ENCODE results near the gene MAPK10. TPM values are rescaled to one million over a fixed set of nuclear protein-coding genes. Genes with fewer than 3 reads are reported as not detected.

The MAPK10 gene
- polyA plus RNA-seq, 1 donor (not counting 4 experiments of a cell fraction or from before 2014, with no cell fraction given), result 8.2 TPM

DNA sequence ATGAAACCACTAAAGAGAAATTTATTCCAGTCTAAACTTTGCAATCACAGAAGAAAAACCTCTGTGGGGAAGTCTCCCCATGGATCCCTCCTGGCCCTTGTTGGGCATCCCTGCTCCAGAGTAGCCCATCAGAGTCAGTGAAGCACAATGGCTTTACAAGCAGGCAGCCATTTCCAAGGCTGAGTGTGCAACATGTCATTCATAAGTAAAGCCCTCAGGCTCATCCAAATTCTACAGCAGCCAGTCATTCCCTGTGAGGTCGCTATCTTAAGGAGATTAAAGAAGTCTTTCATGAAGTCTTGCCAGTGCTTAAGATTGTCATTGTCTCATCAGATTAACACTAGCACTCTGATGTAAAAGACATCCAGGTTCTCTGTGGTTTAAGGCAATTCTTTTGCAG lies 17.0 kb upstream of the MAPK10 start:
- DNase-seq (ENCODE audit: low read depth, low spot score), result no peak

DNA sequence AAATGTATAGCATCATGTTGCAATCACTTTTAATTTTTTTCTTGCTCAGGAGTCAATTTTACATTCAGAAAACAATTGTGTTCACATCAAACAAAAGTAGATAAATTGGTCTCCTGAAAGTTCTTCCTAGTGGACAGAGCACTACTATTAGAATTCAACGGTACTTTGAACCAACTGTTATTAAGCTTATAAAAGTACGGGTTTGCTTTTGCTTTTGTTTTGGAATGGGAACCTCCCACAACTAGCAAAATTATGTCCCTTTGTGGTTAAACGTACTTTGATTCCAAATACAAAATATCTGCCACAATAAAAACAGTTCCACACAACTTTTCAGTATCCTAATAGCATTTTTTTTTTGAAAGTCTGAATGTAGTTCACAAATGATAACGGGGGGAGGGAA lies 8.6 kb upstream of the MAPK10 start:
- H2AFZ ChIP-seq (ENCODE audit: control insufficient read depth, low read length), result no peak overlapping the region
- FAIRE-seq, result no peak
- TF ChIP-seq, protein P1, sequence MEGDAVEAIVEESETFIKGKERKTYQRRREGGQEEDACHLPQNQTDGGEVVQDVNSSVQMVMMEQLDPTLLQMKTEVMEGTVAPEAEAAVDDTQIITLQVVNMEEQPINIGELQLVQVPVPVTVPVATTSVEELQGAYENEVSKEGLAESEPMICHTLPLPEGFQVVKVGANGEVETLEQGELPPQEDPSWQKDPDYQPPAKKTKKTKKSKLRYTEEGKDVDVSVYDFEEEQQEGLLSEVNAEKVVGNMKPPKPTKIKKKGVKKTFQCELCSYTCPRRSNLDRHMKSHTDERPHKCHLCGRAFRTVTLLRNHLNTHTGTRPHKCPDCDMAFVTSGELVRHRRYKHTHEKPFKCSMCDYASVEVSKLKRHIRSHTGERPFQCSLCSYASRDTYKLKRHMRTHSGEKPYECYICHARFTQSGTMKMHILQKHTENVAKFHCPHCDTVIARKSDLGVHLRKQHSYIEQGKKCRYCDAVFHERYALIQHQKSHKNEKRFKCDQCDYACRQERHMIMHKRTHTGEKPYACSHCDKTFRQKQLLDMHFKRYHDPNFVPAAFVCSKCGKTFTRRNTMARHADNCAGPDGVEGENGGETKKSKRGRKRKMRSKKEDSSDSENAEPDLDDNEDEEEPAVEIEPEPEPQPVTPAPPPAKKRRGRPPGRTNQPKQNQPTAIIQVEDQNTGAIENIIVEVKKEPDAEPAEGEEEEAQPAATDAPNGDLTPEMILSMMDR (optimal IDR thresholded peaks at IDR 0.05 in 1 of 3, IDR thresholded peaks at IDR 0.05 in 1 of 3, conservative IDR thresholded peaks at IDR 0.05 in 1 of 3; ENCODE audit: extremely low read depth in 1 of 3, insufficient read depth in 2 of 3, low read length in 3 of 3), result no peak

More for the DNA sequence above, 17.0 kb upstream of the MAPK10 start:
- Histone ChIP-seq H3K36me3 (ENCODE audit: control insufficient read depth in 2 of 2, extremely low read depth in 1 of 2, insufficient read depth in 2 of 2, low read length in 2 of 2) (no peaks in the 10 kb centered on the region), H3K4me3 (ENCODE audit: control insufficient read depth in 2 of 3, extremely low read depth in 1 of 3, insufficient read depth in 2 of 3, low read depth in 1 of 3, low read length in 3 of 3) (no peak overlapping the region), H3K9me1 (ENCODE audit: control insufficient read depth, extremely low read depth, insufficient read depth, low read length) (no peaks in the 10 kb centered on the region), H3K79me2 (ENCODE audit: control insufficient read depth, insufficient read depth, low read length) (no peaks in the 10 kb centered on the region), H3K27me3 (ENCODE audit: control insufficient read depth, extremely low read depth, insufficient read depth, low read length) (no peaks in the 10 kb centered on the region), H3K9me3 (ENCODE audit: control insufficient read depth, low read depth, low read length) (no peaks in the 10 kb centered on the region), H3K27ac (ENCODE audit: control insufficient read depth, insufficient read depth, low read length) (no peak overlapping the region), H4K20me1 (ENCODE audit: control insufficient read depth, extremely low read depth, insufficient read depth, low read length) (no peaks in the 10 kb centered on the region), H3K4me1 (ENCODE audit: control insufficient read depth, extremely low read depth, insufficient read depth, low read length) (no peaks in the 10 kb centered on the region), H3K9ac (ENCODE audit: control insufficient read depth, extremely low read depth, insufficient read depth, low read length) (no peak overlapping the region), H3K4me2 (ENCODE audit: control insufficient read depth, extremely low read depth, insufficient read depth, low read depth, low read length) (no peak overlapping the region), H2AFZ (ENCODE audit: control insufficient read depth, low read length) (no peak overlapping the region)
- dilution Hi-C loops (cut with MboI; ENCODE audit: extremely low pct_ligation_motif_present, low sequenced_read_pairs), result no loop called here
- TF ChIP-seq EZH2 (IDR thresholded peaks at IDR 0.05; ENCODE audit: low read length), result no peak
- TF ChIP-seq, protein P1 (optimal IDR thresholded peaks at IDR 0.05 in 1 of 3, IDR thresholded peaks at IDR 0.05 in 1 of 3, conservative IDR thresholded peaks at IDR 0.05 in 1 of 3; ENCODE audit: extremely low read depth in 1 of 3, insufficient read depth in 2 of 3, low read length in 3 of 3), result no peak
- FAIRE-seq, result peak; percentile 20

More for the DNA sequence above, 8.6 kb upstream of the MAPK10 start:
- Histone ChIP-seq H3K36me3 (ENCODE audit: control insufficient read depth in 2 of 2, extremely low read depth in 1 of 2, insufficient read depth in 2 of 2, low read length in 2 of 2) (no peaks in the 10 kb centered on the region), H3K4me1 (ENCODE audit: control insufficient read depth, extremely low read depth, insufficient read depth, low read length) (no peaks in the 10 kb centered on the region), H3K9ac (ENCODE audit: control insufficient read depth, extremely low read depth, insufficient read depth, low read length) (no peak overlapping the region), H3K4me3 (ENCODE audit: control insufficient read depth in 2 of 3, extremely low read depth in 1 of 3, insufficient read depth in 2 of 3, low read depth in 1 of 3, low read length in 3 of 3) (no peak overlapping the region), H3K4me2 (ENCODE audit: control insufficient read depth, extremely low read depth, insufficient read depth, low read depth, low read length) (no peak overlapping the region), H3K9me3 (ENCODE audit: control insufficient read depth, low read depth, low read length) (no peaks in the 10 kb centered on the region), H3K79me2 (ENCODE audit: control insufficient read depth, insufficient read depth, low read length) (no peaks in the 10 kb centered on the region), H3K27me3 (ENCODE audit: control insufficient read depth, extremely low read depth, insufficient read depth, low read length) (no peaks in the 10 kb centered on the region), H3K27ac (ENCODE audit: control insufficient read depth, insufficient read depth, low read length) (no peak overlapping the region), H3K9me1 (ENCODE audit: control insufficient read depth, extremely low read depth, insufficient read depth, low read length) (no peaks in the 10 kb centered on the region), H4K20me1 (ENCODE audit: control insufficient read depth, extremely low read depth, insufficient read depth, low read length) (no peaks in the 10 kb centered on the region)
- no peak for DNase-seq (ENCODE audit: low read depth, low spot score)
- dilution Hi-C loops (cut with MboI; ENCODE audit: extremely low pct_ligation_motif_present, low sequenced_read_pairs), result no loop called here

All from keratinocyte (primary cell).